Caco-2 (cell line): Measurements from ENCODE around the gene RFTN1. TPM values are rescaled to one million over a fixed set of nuclear protein-coding genes. Genes with fewer than 3 reads are reported as not detected.
A peak's percentile ranks its signal among the peaks of the same experiment; 100 is the strongest.

Experiments
- BruUV-seq: library from RNA; stranded (reverse); fragments of 400-500 nt; replicated peaks from 2 replicates; lab custom pipeline; 2021; lab: Mats Ljungman, UMichigan
- CTCF ChIA-PET: fragments of 300-600 bp; sonication (Branson Sonifier 250); formaldehyde crosslinking; loops from one replicate; lab custom pipeline; 2022; ENCODE audit warnings: antibody characterized with exemption; lab: Charles Lee
- POLR2A ChIA-PET: fragments of 300-600 bp; sonication (Branson Sonifier 250); formaldehyde crosslinking; loops from one replicate; lab custom pipeline; 2022; ENCODE audit warnings: antibody characterized with exemption; lab: Charles Lee
- DNase-seq, 2 experiments: peaks; one replicate each; pipeline versions ENCODE4 v3.0.0 to v3.0.0-alpha.2; 2020 to 2022
- H3K27me3 ChIP-seq: replicated peaks from 2 replicates; pipeline ENCODE4 v1.6.0; 2011; ENCODE audit warnings: low read length; ENCODE audit not compliant: control insufficient read depth, insufficient read depth
- H3K36me3 ChIP-seq: 2 replicates; pipeline ENCODE4 v1.5.1; 2011; ENCODE audit warnings: low read length; ENCODE audit not compliant: control insufficient read depth, insufficient read depth
- H3K4me1 ChIP-seq: fragments of 250-450 bp; sonication (Bioruptor Pico); 2 replicates; pipeline ENCODE4 v1.5.1; 2020; ENCODE audit warnings: mild to moderate bottlenecking
- H3K4me3 ChIP-seq: 2 replicates; pipeline ENCODE4 v1.5.1; 2011; ENCODE audit warnings: low read depth, mild to moderate bottlenecking, control low read depth, low read length
- H3K9me3 ChIP-seq: fragments of 250-450 bp; sonication (Bioruptor Pico); 2 replicates; pipeline ENCODE4 v1.5.1; 2020; ENCODE audit warnings: mild to moderate bottlenecking, moderate library complexity
- H3K27ac Mint-ChIP-seq: one replicate; pipeline ENCODE4 v1.8.0; 2022; ENCODE audit warnings: mixed read lengths; ENCODE audit not compliant: unreplicated experiment
- H3K27me3 Mint-ChIP-seq: one replicate; pipeline ENCODE4 v1.8.0; 2022; ENCODE audit warnings: mixed read lengths; ENCODE audit not compliant: insufficient read depth, unreplicated experiment
- H3K36me3 Mint-ChIP-seq: one replicate; pipeline ENCODE4 v1.8.0; 2022; ENCODE audit warnings: mild to moderate bottlenecking, mixed read lengths; ENCODE audit not compliant: insufficient read depth, unreplicated experiment
- H3K4me1 Mint-ChIP-seq: one replicate; pipeline ENCODE4 v1.8.0; 2022; ENCODE audit warnings: low read depth, mixed read lengths; ENCODE audit not compliant: unreplicated experiment
- H3K4me3 Mint-ChIP-seq: one replicate; pipeline ENCODE4 v1.8.0; 2022; ENCODE audit warnings: mild to moderate bottlenecking, moderate library complexity, mixed read lengths; ENCODE audit not compliant: unreplicated experiment
- H3K9me3 Mint-ChIP-seq: one replicate; pipeline ENCODE4 v1.8.0; 2022; ENCODE audit warnings: mixed read lengths; ENCODE audit not compliant: unreplicated experiment
- intact Hi-C: fragments of 100-400 bp; cut with micrococcal nuclease; formaldehyde crosslinking; loops from one replicate; pipeline ENCODE4 v1.10.0; 2022; ENCODE audit not compliant: unreplicated experiment
- total RNA-seq: library from RNA; stranded (reverse); gene quantifications from 2 replicates; pipeline ENCODE4 v1.2.3, GENCODE V29; 2022
- TF ChIP-seq, protein P1 (sequence below), 2 experiments: fragments of 200-600 bp in 1 of 2; IDR thresholded peaks; 1 replicate in 1 of 2; 2 replicates in 1 of 2; pipeline versions ENCODE4 v1.5.1 to v1.8.0; 2011 to 2022; ENCODE audit warnings: antibody characterized with exemption in 1 of 2, control low read depth in 1 of 2, inconsistent platforms in 1 of 2, low read depth in 1 of 2, low read length in 1 of 2, mild to moderate bottlenecking in 1 of 2, moderate library complexity in 1 of 2; ENCODE audit not compliant: insufficient read depth in 1 of 2, severe bottlenecking in 1 of 2, unreplicated experiment in 1 of 2

RFTN1 gene
- total RNA-seq, 1 experiment from 2014 or later, result 10.2 TPM

DNA sequence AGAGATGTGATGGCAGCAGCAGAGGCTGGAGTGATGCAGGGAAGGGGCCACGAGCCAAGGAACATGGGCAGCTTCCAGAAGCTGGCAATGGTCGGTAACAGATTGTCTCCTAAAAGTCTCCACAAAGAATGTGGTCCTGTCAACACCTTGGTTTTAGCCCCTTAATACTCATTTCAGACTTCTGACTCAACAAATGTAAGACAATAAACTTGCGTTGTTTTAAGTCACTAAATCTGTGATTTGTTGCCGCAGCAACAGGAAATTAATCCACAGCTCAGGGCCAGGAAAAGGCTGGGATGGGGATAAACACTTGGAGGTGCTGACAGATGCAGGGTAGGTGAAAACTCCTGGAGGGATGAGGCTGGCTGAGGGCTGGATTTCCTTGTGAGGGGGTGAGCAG is 178.6 kb downstream of the RFTN1 start:
- Histone ChIP-seq H3K4me1 (peaks cover 16% of the 10 kb centered on the region; the same call in 1 of the 2 replicates), H3K36me3 (0 out of 2 replicates have a peak, but pooled peaks cover 1% of the 10 kb centered on the region), H3K4me3 (no peak overlapping the region), H3K9me3 (peaks cover 15% of the 10 kb centered on the region), H3K27me3 (no peaks in the 10 kb centered on the region)
- no peak overlapping the region for H3K4me3 Mint-ChIP-seq
- TF ChIP-seq, protein P1, sequence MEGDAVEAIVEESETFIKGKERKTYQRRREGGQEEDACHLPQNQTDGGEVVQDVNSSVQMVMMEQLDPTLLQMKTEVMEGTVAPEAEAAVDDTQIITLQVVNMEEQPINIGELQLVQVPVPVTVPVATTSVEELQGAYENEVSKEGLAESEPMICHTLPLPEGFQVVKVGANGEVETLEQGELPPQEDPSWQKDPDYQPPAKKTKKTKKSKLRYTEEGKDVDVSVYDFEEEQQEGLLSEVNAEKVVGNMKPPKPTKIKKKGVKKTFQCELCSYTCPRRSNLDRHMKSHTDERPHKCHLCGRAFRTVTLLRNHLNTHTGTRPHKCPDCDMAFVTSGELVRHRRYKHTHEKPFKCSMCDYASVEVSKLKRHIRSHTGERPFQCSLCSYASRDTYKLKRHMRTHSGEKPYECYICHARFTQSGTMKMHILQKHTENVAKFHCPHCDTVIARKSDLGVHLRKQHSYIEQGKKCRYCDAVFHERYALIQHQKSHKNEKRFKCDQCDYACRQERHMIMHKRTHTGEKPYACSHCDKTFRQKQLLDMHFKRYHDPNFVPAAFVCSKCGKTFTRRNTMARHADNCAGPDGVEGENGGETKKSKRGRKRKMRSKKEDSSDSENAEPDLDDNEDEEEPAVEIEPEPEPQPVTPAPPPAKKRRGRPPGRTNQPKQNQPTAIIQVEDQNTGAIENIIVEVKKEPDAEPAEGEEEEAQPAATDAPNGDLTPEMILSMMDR (IDR thresholded peaks at IDR 0.05; ENCODE audit: insufficient read depth in 1 of 2, low read depth in 1 of 2, low read length in 1 of 2, severe bottlenecking in 1 of 2, unreplicated experiment in 1 of 2), result no peak
- peaks cover 14% of the 10 kb centered on the region for H3K4me1 Mint-ChIP-seq
- no peaks in the 10 kb centered on the region for H3K27me3 Mint-ChIP-seq
- DNase-seq, result no peak
- H3K27ac Mint-ChIP-seq, result no peak overlapping the region
- ChIA-PET POLR2A (no interaction called here), CTCF (no interaction called here)
- intact Hi-C loops, result no loop called here
- peaks cover 21% of the 10 kb centered on the region for H3K9me3 Mint-ChIP-seq
- H3K36me3 Mint-ChIP-seq, result peaks cover 27% of the 10 kb centered on the region
- no TSS peak for BruUV-seq

DNA sequence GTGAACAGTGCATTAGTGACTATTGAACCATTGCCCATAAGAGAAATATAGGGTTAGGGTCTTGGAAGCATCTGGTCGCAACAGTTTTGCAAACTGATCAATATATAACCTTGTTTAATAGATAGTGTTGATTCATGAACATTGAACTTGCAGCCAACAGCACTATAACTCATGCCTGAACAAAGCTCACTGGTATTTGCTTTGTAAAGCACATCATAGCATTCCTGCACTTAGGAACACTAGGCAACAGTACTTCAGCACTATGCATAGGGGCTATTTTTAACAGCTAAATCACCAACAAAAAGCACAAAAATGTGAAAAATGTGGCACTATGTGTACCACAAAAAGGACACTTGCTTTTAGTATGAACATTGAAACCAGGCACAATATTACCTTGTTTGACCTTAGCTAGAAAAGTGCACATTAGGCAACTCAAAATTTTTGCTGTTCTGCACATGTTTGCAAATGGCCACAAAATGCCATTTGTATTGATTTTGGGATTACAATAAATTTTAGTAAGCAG is 180.5 kb downstream of the RFTN1 start:
- H3K27ac Mint-ChIP-seq, result no peak overlapping the region
- H3K9me3 ChIP-seq, result peaks cover 15% of the 10 kb centered on the region
- POLR2A ChIA-PET, result no interaction called here
- H3K9me3 Mint-ChIP-seq, result peaks cover 21% of the 10 kb centered on the region
- no TSS peak for BruUV-seq
- no peak overlapping the region for H3K4me3 Mint-ChIP-seq
- TF ChIP-seq, protein P1 (IDR thresholded peaks at IDR 0.05; ENCODE audit: insufficient read depth in 1 of 2, low read depth in 1 of 2, low read length in 1 of 2, severe bottlenecking in 1 of 2, unreplicated experiment in 1 of 2), result no peak
- H3K36me3 ChIP-seq, result peaks cover 2% of the 10 kb centered on the region; the same call in 1 of the 2 replicates
- intact Hi-C loops, result loop anchor here (1.0 kb wide), 2 partner anchors 15 to 148 kb away; no protein-coding TSS in a partner anchor
- H3K4me3 ChIP-seq, result no peak overlapping the region
- peak in 1 of 2 experiments; percentile 30 for DNase-seq
- peaks cover 16% of the 10 kb centered on the region; the same call in 1 of the 2 replicates for H3K4me1 ChIP-seq
- peaks cover 28% of the 10 kb centered on the region for H3K36me3 Mint-ChIP-seq
- H3K27me3 ChIP-seq, result no peaks in the 10 kb centered on the region
- CTCF ChIA-PET, result no interaction called here
- H3K27me3 Mint-ChIP-seq, result no peaks in the 10 kb centered on the region
- peaks cover 14% of the 10 kb centered on the region for H3K4me1 Mint-ChIP-seq

DNA sequence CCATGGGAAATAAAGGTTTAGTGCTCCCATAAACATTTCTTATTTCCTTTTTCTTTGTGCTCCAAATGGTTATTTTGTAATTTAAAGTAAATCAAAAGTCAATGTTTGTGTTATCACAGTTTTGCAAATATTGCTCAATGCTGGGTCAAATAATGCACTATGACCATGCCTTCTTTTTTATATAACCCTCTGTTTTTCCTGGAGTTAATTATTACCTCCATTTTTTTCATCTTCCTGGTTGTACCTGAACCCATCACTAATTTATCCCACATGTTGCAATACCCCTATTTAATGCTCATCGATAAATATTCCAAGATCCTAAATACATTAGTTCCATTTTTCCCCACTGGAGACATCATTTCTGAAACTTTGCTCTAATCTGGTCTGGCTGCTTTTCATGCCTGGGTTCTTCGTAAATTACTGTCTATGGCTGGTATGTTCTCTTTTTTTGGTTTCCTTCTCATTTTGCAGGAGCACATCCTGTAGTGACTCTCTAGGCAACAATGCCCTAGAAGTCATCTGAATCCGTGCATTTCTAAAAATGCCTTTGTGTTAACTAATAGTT is 182.1 kb downstream of the RFTN1 start:
- H3K4me3 Mint-ChIP-seq, result no peak overlapping the region
- CTCF ChIA-PET, result no interaction called here
- Histone ChIP-seq H3K4me3 (no peak overlapping the region), H3K27me3 (no peaks in the 10 kb centered on the region), H3K4me1 (peaks cover 16% of the 10 kb centered on the region; the same call in 1 of the 2 replicates), H3K9me3 (peaks cover 15% of the 10 kb centered on the region), H3K36me3 (peaks cover 2% of the 10 kb centered on the region)
- TF ChIP-seq, protein P1 (IDR thresholded peaks at IDR 0.05; ENCODE audit: insufficient read depth in 1 of 2, low read depth in 1 of 2, low read length in 1 of 2, severe bottlenecking in 1 of 2, unreplicated experiment in 1 of 2), result no peak
- POLR2A ChIA-PET, result no interaction called here
- peaks cover 35% of the 10 kb centered on the region for H3K36me3 Mint-ChIP-seq
- peak overlapping the region; percentile 33 for H3K27ac Mint-ChIP-seq
- DNase-seq, result no peak
- BruUV-seq, result no TSS peak
- intact Hi-C loops, result no loop called here
- H3K9me3 Mint-ChIP-seq, result peaks cover 21% of the 10 kb centered on the region
- H3K4me1 Mint-ChIP-seq, result peaks cover 14% of the 10 kb centered on the region
- no peaks in the 10 kb centered on the region for H3K27me3 Mint-ChIP-seq
